Activated effector memory CD4-positive, alpha-beta T cell treated with anti-CD3 and anti-CD28 coated beads, Interleukin-2, amount 50 U/mL, for 16 hours (primary cell): Measurements from ENCODE around the gene TMEM175.
A peak's percentile ranks its signal among the peaks of the same experiment; 100 is the strongest.

Source experiments
- DNase-seq: peaks from one replicate; pipeline ENCODE4 v3.0.0-alpha.2; 2020

Gene TMEM175

GRCh38 chr4:899556-899906 is 32.7 kb upstream of the TMEM175 start:
- no peak for DNase-seq

DNA sequence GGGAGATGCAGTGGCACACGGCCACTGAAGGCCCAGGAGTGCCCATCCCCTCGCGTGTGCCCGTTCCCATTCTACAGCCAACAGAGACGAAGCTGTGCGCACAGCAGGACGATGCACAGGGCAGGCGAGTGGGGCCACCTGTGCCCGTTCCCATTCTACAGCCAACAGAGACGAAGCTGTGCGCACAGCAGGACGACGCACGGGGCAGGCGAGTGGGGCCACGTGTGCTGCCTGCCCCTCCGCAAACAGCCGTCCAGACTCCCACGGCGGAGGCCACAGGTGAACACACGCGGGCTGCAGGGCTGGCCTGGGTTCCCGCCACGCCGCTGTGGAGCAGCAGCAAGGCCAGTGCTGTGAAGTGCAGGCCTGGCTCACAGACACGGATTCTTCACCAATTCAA is 32.2 kb upstream of the TMEM175 start:
- no peak for DNase-seq

DNA sequence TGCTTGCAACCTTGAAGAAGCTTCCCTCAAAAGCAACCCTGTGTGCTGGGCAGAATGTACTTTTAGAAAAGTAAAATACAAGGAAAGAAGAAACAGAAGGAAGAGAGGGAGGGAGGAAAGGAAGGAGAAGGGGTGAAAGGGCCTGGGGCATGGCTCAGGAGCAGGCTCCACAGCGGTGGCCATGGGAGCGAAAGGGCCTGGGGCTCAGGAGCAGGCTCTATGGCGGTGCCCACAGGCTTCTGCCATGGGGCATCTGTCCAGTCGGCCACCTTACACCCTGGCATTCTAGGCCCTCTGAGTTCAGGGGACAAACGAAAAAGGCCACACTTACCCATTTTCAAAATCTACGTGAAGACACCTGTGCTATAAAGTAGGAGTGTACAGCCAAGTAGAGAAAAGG is 31.5 kb upstream of the TMEM175 start:
- no peak for DNase-seq

GRCh38 chr4:901192-901910 is 30.9 kb upstream of the TMEM175 start:
- no peak for DNase-seq

DNA sequence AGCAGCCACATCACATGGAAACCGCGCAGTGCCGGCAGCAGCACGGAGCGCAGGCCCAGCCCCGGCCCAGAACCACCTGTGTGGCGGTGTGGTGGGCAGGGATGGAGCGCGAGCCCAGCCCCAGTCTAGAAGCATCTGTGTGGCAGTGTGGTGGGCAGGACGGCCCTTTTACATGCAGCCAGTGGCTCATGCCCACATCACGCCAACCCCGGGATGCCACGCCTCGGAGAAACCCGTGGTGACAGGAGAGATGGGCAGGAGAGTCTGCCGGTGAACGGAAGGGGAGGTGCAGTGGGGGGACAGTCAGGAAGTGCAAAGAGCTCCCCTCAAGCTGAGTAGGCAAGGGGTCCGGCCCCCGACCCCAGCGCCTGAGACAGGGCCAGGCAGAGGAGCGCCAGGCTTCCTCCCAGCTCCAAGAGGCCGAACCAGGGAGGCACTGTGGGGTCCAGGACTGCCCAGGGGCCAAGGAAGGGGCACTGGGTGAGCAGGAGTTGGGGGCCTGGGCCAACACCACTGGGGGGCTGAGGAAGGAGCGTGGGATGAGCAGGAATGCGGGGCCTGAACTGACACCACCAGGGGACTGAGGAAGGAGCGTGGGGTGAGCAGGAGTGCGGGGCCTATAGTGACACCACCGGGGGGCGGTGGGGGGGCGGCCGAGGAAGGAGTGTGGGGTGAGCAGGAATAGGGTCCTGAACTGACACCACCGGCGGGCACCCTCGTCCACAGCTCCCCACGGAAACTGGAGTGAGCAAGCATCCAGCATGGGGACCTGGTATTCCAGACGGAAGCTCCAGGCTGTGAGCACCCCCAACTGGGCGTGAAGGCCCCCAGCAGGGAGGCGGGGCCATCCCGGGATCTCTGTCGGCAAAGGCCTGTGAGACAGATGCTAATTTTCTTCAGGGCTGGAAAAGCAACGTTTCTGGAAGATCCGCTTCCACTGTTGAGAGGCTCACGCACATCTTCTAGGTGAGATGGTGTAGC is 28.9 kb upstream of the TMEM175 start:
- DNase-seq = no peak

- no peak for DNase-seq
Measured at GRCh38 chr4:905485-906338, 26.5 kb upstream of the TMEM175 start.

DNA sequence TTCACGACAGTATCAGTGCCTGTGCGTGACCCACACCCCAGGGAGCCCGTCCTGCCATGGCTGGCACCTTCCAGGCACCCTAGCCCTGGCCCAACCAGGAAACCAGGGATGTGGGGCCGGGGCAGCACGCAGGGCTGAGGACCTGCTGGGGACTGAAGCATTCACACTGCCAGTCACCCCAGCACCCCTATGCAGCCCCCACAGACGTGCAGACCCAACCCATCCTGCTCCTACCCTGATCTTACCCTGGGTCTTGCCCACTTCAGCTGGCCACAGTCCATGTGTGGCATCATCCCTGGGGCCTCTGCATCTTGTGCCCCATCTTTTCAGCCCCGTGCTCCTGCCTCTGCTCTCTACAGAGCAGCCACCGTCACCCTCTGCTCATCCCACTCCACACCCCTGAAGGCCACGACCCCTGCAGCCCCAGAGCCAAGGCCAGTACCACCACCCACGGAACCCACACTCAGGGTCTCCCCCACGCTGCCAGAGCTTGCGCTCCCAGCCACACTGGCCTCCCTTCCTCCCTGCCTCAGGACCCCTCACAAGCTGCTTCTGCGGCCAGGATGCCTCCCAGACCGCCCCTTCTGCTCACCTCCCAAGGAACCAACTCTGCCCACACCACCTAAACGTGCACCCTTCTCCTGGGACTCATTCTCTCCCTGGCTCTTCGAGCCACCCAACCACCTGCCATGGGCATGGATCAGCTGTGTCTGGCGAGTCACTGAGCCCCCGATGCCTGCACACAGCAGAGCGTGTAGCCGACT is 25.7 kb upstream of the TMEM175 start:
- DNase-seq = no peak

DNA sequence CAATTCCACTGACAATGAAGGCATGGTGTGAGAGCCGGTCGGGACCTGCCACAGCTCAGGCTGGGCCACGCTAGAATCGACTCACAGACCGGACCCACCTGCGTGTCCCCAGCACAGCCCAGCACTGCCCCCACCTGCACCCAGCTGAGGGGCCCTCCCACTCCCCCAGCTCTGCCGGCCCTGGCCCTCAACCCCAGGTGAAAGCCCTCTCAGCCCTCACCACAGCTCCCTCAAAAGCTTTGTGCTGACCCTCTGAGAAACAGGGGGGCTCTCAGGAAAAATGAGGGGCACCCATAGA is 25.2 kb upstream of the TMEM175 start:
- no peak for DNase-seq

DNA sequence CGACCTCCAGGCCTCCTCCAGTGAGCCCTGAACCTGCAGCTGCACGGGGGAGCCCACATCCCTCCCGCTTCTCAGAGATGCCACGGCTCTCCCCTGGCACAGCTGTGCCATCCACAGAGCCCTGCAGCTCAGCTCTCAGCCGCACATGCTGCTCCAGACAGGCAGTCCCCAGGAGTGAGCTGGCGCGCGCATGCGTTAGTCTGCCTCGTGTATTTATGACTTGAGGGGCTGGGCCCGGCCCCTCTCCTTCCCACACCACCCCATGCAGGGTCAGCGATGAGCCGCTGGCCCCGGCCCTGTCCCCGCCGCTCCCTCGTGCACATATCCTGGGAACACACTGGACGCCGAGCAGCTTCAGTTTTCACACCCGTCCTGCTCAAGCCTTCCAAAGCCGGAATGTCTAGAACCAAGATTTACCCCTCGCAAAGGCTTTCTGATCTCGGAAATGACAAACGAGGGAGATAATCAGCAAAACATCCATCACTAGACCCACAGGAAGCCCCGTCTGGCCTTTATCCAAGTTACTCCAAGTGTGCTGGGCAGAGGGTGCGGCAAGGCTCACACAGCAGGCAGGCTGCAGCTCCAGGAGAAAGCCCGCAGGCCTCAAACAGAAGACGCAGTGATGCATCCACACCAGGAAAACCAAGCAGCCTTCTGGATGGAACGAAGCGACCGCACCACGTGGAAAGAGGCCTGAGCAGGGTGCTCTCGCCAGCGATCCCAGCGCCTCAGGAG is 24.4 kb upstream of the TMEM175 start:
- no peak for DNase-seq

DNA sequence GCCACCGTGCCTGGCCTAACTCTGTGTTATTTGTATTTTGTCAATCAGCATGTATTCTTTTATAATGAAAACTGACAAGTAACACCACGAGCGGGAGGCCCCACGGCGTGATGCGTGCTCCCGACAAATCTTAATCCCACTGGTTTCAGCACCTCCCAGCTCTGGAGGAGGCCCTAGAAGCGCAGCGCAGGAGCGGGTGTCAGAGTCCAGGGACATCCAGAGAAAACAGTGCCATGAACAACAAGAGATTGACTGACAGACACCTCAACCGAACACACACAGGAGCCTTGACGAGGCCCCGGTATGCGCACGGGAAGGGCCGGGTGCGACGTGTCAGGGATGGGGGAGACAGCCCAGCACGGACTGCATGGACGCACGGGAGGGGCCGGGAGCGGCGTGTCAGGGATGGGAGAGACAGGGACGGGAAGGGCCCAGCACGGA is 23.1 kb upstream of the TMEM175 start:
- no peak for DNase-seq

DNA sequence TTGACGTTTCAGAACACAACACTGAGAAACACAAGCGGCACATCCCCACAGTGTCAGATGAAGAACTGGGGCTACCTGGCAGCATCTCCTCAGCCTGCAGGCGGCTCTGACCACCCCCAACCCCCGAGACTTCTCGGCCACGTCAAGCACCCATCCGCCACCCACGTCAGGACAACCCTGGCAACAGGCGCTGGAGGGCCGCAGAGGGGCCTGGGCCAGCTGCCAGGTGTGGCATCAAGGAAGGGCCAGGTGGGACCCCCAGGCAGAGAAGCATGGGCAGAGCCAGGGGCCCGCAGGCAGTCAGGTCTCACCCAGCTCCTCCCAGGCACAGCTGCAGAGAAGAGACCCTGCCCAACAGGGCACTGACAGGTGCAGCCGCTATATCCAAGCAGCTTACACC is 22.4 kb upstream of the TMEM175 start:
- DNase-seq = no peak

DNA sequence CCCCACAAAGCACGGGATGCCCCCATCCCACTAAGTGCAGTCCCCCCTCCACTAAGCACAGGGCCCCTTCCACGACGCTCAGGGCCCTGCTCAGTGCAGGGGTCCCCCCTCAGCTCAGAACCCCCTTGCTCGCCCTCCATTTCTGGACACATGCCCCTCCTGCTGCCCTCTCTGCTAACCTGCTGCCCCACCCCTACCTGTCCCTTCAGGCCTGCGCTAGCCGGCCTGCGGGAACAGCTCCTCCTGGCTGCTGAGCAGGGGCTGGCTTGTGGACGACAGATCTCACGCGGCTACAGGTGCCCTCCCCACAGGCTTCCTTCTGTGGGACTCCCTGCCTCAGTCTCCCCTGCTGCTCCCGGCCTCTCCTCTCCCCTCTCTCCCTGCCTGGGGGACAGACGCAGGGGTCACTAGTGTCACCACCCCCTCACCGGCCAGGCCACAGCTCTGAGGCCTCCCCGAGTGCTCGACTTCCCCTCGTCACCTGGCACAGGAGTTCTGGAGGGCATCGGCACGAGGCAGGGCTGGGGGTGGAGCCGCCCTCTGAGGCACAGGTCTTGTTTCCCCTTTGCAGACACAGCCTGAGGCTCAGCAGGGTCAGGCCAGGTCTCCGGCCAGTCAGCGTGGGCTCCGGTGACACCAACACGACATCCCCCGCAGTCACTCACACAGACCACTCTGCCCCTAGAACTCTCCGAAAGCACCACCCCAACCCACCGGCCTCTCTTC is 21.7 kb upstream of the TMEM175 start:
- no peak for DNase-seq

DNA sequence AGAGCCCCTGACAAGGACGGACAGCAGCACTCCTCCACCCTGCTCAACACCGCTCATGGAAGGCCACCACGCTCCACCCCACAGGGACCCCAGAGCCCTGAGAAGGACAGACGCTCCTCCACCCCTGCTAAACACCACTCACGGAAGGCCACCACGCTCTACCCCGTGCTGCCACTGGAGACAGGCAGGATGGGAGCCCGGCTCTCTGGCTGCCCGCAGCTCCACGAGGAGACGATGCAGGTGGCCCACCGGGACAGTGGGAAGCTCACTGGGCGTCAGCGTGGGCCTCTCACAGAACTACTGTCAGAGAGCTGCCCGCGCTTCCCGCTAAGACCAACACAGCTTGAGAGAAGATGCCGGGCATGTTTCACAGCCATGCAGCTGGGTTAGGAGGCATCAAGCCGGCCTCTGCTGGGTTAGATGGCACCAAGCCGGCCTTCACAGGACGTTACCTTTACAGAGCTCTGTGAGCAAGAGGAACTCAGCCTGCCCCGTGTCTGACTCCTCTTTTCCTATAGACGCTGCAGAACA is 21.0 kb upstream of the TMEM175 start:
- no peak for DNase-seq

- no peak for DNase-seq
Measured at GRCh38 chr4:911871-912490, 20.3 kb upstream of the TMEM175 start.

GRCh38 chr4:912548-913279 is 19.5 kb upstream of the TMEM175 start:
- DNase-seq = peak; percentile 13

DNA sequence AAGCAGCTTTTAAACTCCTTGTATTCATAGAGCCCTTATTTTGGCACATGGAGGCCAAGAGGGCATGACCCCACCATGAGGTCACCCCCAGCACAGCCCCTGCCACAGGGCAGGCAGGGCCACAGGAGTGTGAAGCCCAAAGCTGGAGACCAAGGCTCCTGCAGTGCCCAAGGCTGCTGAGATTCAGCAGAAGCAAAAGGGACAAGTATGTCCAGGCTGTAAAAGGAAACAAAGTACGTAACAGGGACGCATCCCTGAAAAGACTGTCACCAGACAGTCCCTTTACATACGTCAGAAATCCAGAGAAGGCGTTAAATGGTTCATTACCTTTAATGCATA is 19.0 kb upstream of the TMEM175 start:
- DNase-seq = peak; percentile 50

- peak; percentile 41 for DNase-seq
Measured at GRCh38 chr4:914531-914930, 17.7 kb upstream of the TMEM175 start.

GRCh38 chr4:915041-915474 is 17.2 kb upstream of the TMEM175 start:
- no peak for DNase-seq

GRCh38 chr4:915595-915994 is 16.7 kb upstream of the TMEM175 start:
- peak; percentile 39 for DNase-seq

- DNase-seq = peak; percentile 16
Measured at GRCh38 chr4:917466-917865, 14.8 kb upstream of the TMEM175 start.
